ENCODE data around the gene PRKAR1A.
"Not testable (repeated sequence)": the region's sequence is repeated elsewhere in the genome, so short reads cannot be mapped to it uniquely, and the experiment has no call there.

PRKAR1A gene

GRCh38 chr17:68579194-68579927, 67.1 kb downstream of the PRKAR1A start:
- Histone ChIP-seq H3K4me3 (ENCODE audit: insufficient read depth in 1 of 2, low read depth in 1 of 2, low read length in 2 of 2) (peak overlapping the region in 1 of 2 experiments; percentile 20), H3K27me3 (ENCODE audit: control insufficient read depth in 1 of 2, insufficient read depth in 1 of 2, low read length in 2 of 2) (no peaks in the 10 kb centered on the region), H4K91ac (ENCODE audit: low read length) (no peak overlapping the region), H3K4me1 (ENCODE audit: control insufficient read depth, insufficient read depth, low read depth, low read length) (no peaks in the 10 kb centered on the region), H2BK5ac (ENCODE audit: low read depth, low read length, poor library complexity, severe bottlenecking) (no peak overlapping the region), H3K9me3 (ENCODE audit: control insufficient read depth, low read length) (no peaks in the 10 kb centered on the region), H3K9ac (ENCODE audit: low read length) (peak overlapping the region; percentile 42), H2BK120ac (ENCODE audit: low read depth, low read length) (no peak overlapping the region), H3K18ac (ENCODE audit: low read depth in 1 of 2, low read length in 2 of 2) (no peak overlapping the region), H2AK5ac (ENCODE audit: low read length, severe bottlenecking) (no peak overlapping the region), H3K79me1 (replicated peaks; ENCODE audit: low read length, poor library complexity, severe bottlenecking) (no peaks in the 10 kb centered on the region), H3K4ac (ENCODE audit: low read depth in 1 of 2, low read length in 2 of 2) (no peak overlapping the region), H3K23ac (ENCODE audit: low read length in 2 of 2) (no peak overlapping the region), H3K27ac (ENCODE audit: low read length, poor library complexity, severe bottlenecking) (no peak overlapping the region), H3K14ac (ENCODE audit: low read length in 2 of 2) (no peak overlapping the region), H2BK15ac (ENCODE audit: low read depth, poor library complexity, severe bottlenecking) (no peak overlapping the region), H4K8ac (ENCODE audit: low read length) (no peak overlapping the region), H2AFZ (ENCODE audit: low read depth, low read length) (no peak overlapping the region), H2BK12ac (ENCODE audit: low read length in 2 of 2) (no peak overlapping the region), H3K36me3 (ENCODE audit: control insufficient read depth in 1 of 2, insufficient read depth in 2 of 2, low read depth in 1 of 2, low read length in 2 of 2) (peaks cover 0 to 52% of the 10 kb centered on the region in 2 experiments), H3K4me2 (ENCODE audit: low read length, poor library complexity, severe bottlenecking) (no peak overlapping the region)
- no peak for DNase-seq
- WGBS: 94% methylated on average over 7 of the region's 8 CpGs

- DNase-seq: peak; percentile 77
- no peak overlapping the region for H2BK15ac ChIP-seq (ENCODE audit: low read depth, poor library complexity, severe bottlenecking)
- H2BK12ac ChIP-seq (ENCODE audit: low read length in 2 of 2): no peak overlapping the region
- H2BK120ac ChIP-seq (ENCODE audit: low read depth, low read length): no peak overlapping the region
- H3K23ac ChIP-seq (ENCODE audit: low read length in 2 of 2): no peak overlapping the region
- H4K91ac ChIP-seq (ENCODE audit: low read length): no peak overlapping the region
- no peaks in the 10 kb centered on the region for H3K79me1 ChIP-seq (replicated peaks; ENCODE audit: low read length, poor library complexity, severe bottlenecking)
- H3K9me3 ChIP-seq (ENCODE audit: control insufficient read depth, low read length): no peaks in the 10 kb centered on the region
- peaks cover 0 to 52% of the 10 kb centered on the region in 2 experiments for H3K36me3 ChIP-seq (ENCODE audit: control insufficient read depth in 1 of 2, insufficient read depth in 2 of 2, low read depth in 1 of 2, low read length in 2 of 2)
- WGBS: 58% methylated on average over 6 of the region's 6 CpGs
- H3K4me2 ChIP-seq (ENCODE audit: low read length, poor library complexity, severe bottlenecking): no peak overlapping the region
- H3K4me1 ChIP-seq (ENCODE audit: control insufficient read depth, insufficient read depth, low read depth, low read length): no peaks in the 10 kb centered on the region
- H3K9ac ChIP-seq (ENCODE audit: low read length): peak overlapping the region; percentile 64
- H2BK5ac ChIP-seq (ENCODE audit: low read depth, low read length, poor library complexity, severe bottlenecking): no peak overlapping the region
- no peaks in the 10 kb centered on the region for H3K27me3 ChIP-seq (ENCODE audit: control insufficient read depth in 1 of 2, insufficient read depth in 1 of 2, low read length in 2 of 2)
- no peak overlapping the region for H3K27ac ChIP-seq (ENCODE audit: low read length, poor library complexity, severe bottlenecking)
- H4K8ac ChIP-seq (ENCODE audit: low read length): no peak overlapping the region
- no peak overlapping the region for H3K4me3 ChIP-seq (ENCODE audit: insufficient read depth in 1 of 2, low read depth in 1 of 2, low read length in 2 of 2)
- no peak overlapping the region for H3K18ac ChIP-seq (ENCODE audit: low read depth in 1 of 2, low read length in 2 of 2)
- no peak overlapping the region for H3K14ac ChIP-seq (ENCODE audit: low read length in 2 of 2)
- no peak overlapping the region for H2AK5ac ChIP-seq (ENCODE audit: low read length, severe bottlenecking)
- H3K4ac ChIP-seq (ENCODE audit: low read depth in 1 of 2, low read length in 2 of 2): no peak overlapping the region
- no peak overlapping the region for H2AFZ ChIP-seq (ENCODE audit: low read depth, low read length)
Measured at GRCh38 chr17:68580236-68580770, 68.1 kb downstream of the PRKAR1A start.

GRCh38 chr17:68581863-68582645, 69.8 kb downstream of the PRKAR1A start:
- 97% methylated on average over 9 of the region's 9 CpGs for WGBS
- no peak overlapping the region for H3K27ac ChIP-seq (ENCODE audit: low read length, poor library complexity, severe bottlenecking)
- H3K9me3 ChIP-seq (ENCODE audit: control insufficient read depth, low read length): no peaks in the 10 kb centered on the region
- H3K4ac ChIP-seq (ENCODE audit: low read depth in 1 of 2, low read length in 2 of 2): no peak overlapping the region
- no peak overlapping the region for H3K4me3 ChIP-seq (ENCODE audit: insufficient read depth in 1 of 2, low read depth in 1 of 2, low read length in 2 of 2)
- no peaks in the 10 kb centered on the region for H3K27me3 ChIP-seq (ENCODE audit: control insufficient read depth in 1 of 2, insufficient read depth in 1 of 2, low read length in 2 of 2)
- no peak for DNase-seq
- H4K91ac ChIP-seq (ENCODE audit: low read length): no peak overlapping the region
- peaks cover 0 to 61% of the 10 kb centered on the region in 2 experiments for H3K36me3 ChIP-seq (ENCODE audit: control insufficient read depth in 1 of 2, insufficient read depth in 2 of 2, low read depth in 1 of 2, low read length in 2 of 2)
- H2BK12ac ChIP-seq (ENCODE audit: low read length in 2 of 2): no peak overlapping the region
- H3K23ac ChIP-seq (ENCODE audit: low read length in 2 of 2): no peak overlapping the region
- H2BK120ac ChIP-seq (ENCODE audit: low read depth, low read length): no peak overlapping the region
- no peaks in the 10 kb centered on the region for H3K79me1 ChIP-seq (replicated peaks; ENCODE audit: low read length, poor library complexity, severe bottlenecking)
- H3K9ac ChIP-seq (ENCODE audit: low read length): peak overlapping the region; percentile 13
- no peak overlapping the region for H2AFZ ChIP-seq (ENCODE audit: low read depth, low read length)
- no peak overlapping the region for H3K14ac ChIP-seq (ENCODE audit: low read length in 2 of 2)
- no peak overlapping the region for H2BK15ac ChIP-seq (ENCODE audit: low read depth, poor library complexity, severe bottlenecking)
- no peaks in the 10 kb centered on the region for H3K4me1 ChIP-seq (ENCODE audit: control insufficient read depth, insufficient read depth, low read depth, low read length)
- H4K8ac ChIP-seq (ENCODE audit: low read length): no peak overlapping the region
- H2BK5ac ChIP-seq (ENCODE audit: low read depth, low read length, poor library complexity, severe bottlenecking): no peak overlapping the region
- H3K4me2 ChIP-seq (ENCODE audit: low read length, poor library complexity, severe bottlenecking): no peak overlapping the region
- no peak overlapping the region for H2AK5ac ChIP-seq (ENCODE audit: low read length, severe bottlenecking)
- H3K18ac ChIP-seq (ENCODE audit: low read depth in 1 of 2, low read length in 2 of 2): no peak overlapping the region

- not testable (repeated sequence) for H4K91ac ChIP-seq (ENCODE audit: low read length); H3K14ac ChIP-seq (ENCODE audit: low read length in 2 of 2); H3K4me1 ChIP-seq (ENCODE audit: control insufficient read depth, insufficient read depth, low read depth, low read length); H4K8ac ChIP-seq (ENCODE audit: low read length); H3K9me3 ChIP-seq (ENCODE audit: control insufficient read depth, low read length); H2BK5ac ChIP-seq (ENCODE audit: low read depth, low read length, poor library complexity, severe bottlenecking); H2BK12ac ChIP-seq (ENCODE audit: low read length in 2 of 2); H3K27me3 ChIP-seq (ENCODE audit: control insufficient read depth in 1 of 2, insufficient read depth in 1 of 2, low read length in 2 of 2); H2AK5ac ChIP-seq (ENCODE audit: low read length, severe bottlenecking); H2BK15ac ChIP-seq (ENCODE audit: low read depth, poor library complexity, severe bottlenecking); H3K79me1 ChIP-seq (replicated peaks; ENCODE audit: low read length, poor library complexity, severe bottlenecking); DNase-seq; H3K9ac ChIP-seq (ENCODE audit: low read length); H3K18ac ChIP-seq (ENCODE audit: low read depth in 1 of 2, low read length in 2 of 2); H3K23ac ChIP-seq (ENCODE audit: low read length in 2 of 2); H3K4me2 ChIP-seq (ENCODE audit: low read length, poor library complexity, severe bottlenecking); H3K4ac ChIP-seq (ENCODE audit: low read depth in 1 of 2, low read length in 2 of 2); H2AFZ ChIP-seq (ENCODE audit: low read depth, low read length); H3K4me3 ChIP-seq (ENCODE audit: insufficient read depth in 1 of 2, low read depth in 1 of 2, low read length in 2 of 2); H2BK120ac ChIP-seq (ENCODE audit: low read depth, low read length); H3K27ac ChIP-seq (ENCODE audit: low read length, poor library complexity, severe bottlenecking)
- peaks cover 0 to 69% of the 10 kb centered on the region in 2 experiments for H3K36me3 ChIP-seq (ENCODE audit: control insufficient read depth in 1 of 2, insufficient read depth in 2 of 2, low read depth in 1 of 2, low read length in 2 of 2)
- WGBS: 100% methylated on average over 5 of the region's 6 CpGs
Measured at GRCh38 chr17:68582867-68583266, 70.6 kb downstream of the PRKAR1A start.

Data from mesenchymal stem cell (in vitro differentiated cells and primary cell).